Mesenteric fat pad (tissue), 1 donor: ENCODE data around the gene NUP153. TPM values are rescaled to one million over a fixed set of nuclear protein-coding genes. Genes with fewer than 3 reads are reported as not detected.

Experiments
- DNase-seq: peaks from one replicate; pipeline ENCODE4 v3.0.0-alpha.2; 2020; ENCODE audit warnings: low spot score
- total RNA-seq: library from RNA; stranded (reverse); fragmentation: NEBNext Ultra II Directional; extraction: Animal tissue kit (Norgen Biotek cat#: 25700); gene quantifications from one replicate; pipeline ENCODE4 v1.2.1, GENCODE V29; 2021
- donor health status: DM: yes; HTN: yes; CAD: no.

The NUP153 gene
- total RNA-seq, 1 donor from 2014 or later: 43.0 TPM

DNA sequence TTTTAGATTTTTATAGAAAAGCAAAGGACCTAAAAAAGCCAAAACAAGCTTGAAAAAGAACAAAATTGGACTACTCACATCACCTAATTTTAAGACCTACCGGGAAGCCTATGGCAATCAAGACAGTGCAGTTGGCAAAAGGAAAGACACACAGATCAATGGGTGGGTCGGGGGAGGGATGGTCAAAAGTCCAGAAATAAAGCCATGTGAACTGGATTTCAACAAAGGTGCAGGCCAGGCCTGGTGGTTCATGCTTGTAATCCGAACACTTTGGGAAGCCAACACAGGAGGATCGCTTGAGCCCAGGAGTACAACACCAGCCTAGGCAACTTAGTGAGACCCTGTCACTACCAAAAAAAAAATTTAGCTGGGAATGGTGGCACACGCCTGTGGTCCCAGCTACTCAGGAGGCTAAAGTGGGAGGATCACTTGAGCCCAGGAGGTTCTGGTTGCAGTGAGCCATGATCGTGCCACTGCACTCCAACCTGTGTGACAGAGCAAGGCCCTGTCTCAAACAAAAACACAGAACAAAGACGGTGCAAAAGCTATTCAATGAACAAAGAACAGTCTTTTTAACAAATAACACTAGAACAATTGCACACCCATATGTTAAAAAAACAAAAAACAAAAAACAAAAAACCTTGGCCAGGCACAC, 34.5 kb downstream of the NUP153 start:
- no peak for DNase-seq

DNA sequence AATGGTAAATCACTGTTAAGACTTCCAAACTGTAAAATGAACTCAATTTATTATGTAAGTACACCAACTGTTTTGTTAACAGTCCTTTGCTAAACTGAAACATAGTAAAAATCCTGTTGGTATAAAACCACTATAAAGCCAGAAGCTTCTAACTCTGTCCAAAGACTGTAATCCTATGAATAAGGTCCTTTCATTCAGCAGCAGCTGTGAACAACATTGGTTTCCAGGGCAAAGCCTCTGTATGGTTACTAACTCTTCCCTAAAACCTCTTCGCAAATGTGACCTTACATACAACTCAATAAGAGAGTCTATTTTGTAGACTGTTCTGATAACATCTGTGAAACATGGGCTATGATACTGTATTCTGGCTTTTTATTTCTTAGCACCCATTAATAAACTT, 40.1 kb downstream of the NUP153 start:
- no peak for DNase-seq

- DNase-seq: no peak
These were observed 41.6 kb downstream of the NUP153 start for GRCh38 chr6:17665132-17665531.

DNA sequence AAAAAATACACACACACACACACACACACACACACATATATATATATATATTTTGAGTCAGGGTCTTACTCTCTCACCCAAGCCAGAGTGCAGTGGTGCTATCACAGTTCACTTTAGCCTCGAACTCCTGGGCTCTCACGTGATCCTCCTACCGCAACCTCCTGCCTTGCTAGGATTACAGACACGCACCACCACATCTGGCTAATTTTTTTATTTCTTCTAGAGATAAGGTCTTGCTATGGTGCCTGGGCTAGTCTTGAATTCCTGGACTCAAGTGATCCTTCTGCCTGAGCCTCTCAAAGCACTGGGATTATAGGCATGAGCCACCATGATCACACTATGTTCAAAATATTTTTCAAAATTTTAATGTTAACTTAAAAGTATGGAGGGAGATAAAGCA, 43.5 kb downstream of the NUP153 start:
- no peak for DNase-seq

GRCh38 chr6:17662585-17662984, 44.1 kb downstream of the NUP153 start:
- DNase-seq: no peak

GRCh38 chr6:17656644-17657043, 50.1 kb downstream of the NUP153 start:
- DNase-seq: no peak

GRCh38 chr6:17656092-17656491, 50.6 kb downstream of the NUP153 start:
- no peak for DNase-seq

DNA sequence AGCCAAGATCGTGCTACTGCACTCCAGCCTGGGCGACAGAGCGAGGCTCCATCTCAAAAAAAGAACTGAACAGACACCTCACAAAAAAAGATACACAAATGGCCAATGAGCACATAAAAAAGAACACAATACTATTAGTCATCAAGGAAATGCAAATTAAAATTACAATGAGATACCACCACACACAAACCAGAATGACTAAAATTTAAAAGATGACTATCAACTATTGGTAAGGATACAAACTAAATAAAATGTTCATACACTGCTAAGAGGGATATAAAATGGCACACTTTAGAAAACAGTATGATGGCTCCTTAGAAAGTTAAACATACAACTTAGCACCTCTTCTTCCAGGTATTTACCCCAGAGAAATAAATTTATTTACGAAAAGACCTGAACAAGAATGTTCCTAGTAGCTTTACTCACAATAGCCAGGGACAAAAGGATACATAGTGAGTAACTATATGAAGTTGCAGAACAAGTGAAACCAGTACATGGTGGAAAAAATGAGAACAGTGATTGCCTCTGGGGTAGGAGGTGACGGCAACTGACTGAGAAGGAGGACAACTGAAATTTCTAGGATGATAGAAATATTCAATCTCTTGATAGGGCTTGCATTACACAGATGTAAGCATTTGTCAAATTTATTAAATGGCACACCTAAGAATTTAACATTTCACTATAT, 53.4 kb downstream of the NUP153 start:
- no peak for DNase-seq

- DNase-seq: no peak
These were observed 55.9 kb downstream of the NUP153 start for GRCh38 chr6:17650656-17651309.

DNA sequence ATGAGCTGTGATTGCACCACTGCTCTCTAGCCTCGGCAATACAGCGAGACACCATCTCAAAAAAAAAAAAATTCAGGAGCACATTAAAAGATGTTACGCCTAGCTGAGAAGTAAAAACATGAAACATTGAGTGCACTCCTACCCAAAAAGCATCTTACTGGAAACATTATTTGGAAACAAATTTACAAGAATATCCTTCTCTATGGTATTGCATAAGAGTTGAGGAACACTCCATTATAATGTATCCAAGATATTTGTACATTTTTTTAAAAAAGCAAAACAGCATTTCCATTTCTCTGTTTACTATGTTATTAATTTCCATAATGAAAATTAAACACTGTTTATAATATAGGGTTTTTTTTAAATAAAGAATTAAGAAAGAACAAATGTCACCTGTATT, 58.0 kb downstream of the NUP153 start:
- DNase-seq: no peak

- DNase-seq: no peak
These were observed 66.2 kb downstream of the NUP153 start for GRCh38 chr6:17640477-17640917.

DNA sequence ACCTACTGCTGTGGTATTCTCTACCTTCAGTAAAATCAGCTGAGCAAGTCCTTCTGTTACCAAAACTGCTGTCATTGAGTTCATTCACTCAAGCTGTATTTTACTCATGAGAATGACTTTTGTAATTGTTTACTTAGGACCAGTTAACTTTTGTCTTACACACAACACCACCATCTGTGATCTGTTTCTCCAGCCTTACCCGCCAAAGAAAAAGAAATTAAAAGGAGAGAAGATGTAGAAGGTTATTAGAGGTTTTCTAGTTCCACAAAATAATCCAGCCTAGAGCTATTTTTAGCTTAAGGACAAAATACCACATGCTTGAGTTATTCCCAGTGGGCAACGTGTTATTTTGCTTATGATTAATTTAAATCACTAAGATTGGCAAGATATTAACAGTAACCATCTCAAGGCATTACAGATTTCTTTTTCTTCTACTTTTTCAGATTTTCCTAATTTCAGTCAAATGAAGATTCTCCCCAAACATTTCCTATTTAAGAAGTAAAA, 68.5 kb downstream of the NUP153 start:
- no peak for DNase-seq

GRCh38 chr6:17635568-17635967, 71.2 kb downstream of the NUP153 start:
- DNase-seq: no peak

DNA sequence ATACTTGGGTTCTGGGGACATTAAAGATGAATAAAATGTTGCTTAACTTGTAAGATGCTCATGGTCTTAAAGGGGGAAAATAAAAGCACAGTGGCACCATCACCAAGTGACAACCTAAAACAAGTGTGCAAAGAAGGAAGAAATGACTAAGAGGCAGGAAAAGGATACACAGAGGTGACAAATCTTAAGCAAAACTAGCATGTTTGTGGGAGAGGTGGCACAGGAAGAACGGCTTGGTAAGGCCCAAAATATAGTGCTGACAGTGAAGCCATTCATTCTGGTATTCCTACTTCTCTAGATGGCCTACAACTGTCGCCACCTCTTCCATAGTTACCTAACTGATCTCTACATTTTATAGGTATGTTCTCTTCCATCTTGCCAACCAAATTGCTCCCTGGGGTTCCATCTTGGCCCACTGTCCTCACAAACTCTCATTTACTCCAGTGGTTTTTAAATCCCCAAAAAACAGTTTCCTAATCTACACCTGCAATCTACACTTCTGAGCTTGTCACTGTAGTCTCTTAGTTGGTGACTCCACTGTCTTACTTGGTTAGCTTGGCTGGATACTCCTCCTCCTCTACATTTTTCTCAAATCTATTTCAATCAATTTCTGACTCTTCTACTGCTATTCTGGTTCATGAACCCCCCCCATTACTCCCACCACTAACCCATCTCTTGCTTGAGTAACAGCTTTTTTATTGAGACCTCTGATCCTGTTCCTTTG, 73.1 kb downstream of the NUP153 start:
- no peak for DNase-seq

- no peak for DNase-seq
These were observed 73.8 kb downstream of the NUP153 start for GRCh38 chr6:17632934-17633333.

- no peak for DNase-seq
These were observed 76.1 kb downstream of the NUP153 start for GRCh38 chr6:17630511-17631073.

GRCh38 chr6:17629824-17630510, 76.8 kb downstream of the NUP153 start:
- no peak for DNase-seq

GRCh38 chr6:17628873-17629272, 77.9 kb downstream of the NUP153 start:
- no peak for DNase-seq

- DNase-seq: no peak
These were observed 82.3 kb downstream of the NUP153 start for GRCh38 chr6:17624396-17624795.

- no peak for DNase-seq
These were observed 84.6 kb downstream of the NUP153 start for GRCh38 chr6:17622144-17622543.

DNA sequence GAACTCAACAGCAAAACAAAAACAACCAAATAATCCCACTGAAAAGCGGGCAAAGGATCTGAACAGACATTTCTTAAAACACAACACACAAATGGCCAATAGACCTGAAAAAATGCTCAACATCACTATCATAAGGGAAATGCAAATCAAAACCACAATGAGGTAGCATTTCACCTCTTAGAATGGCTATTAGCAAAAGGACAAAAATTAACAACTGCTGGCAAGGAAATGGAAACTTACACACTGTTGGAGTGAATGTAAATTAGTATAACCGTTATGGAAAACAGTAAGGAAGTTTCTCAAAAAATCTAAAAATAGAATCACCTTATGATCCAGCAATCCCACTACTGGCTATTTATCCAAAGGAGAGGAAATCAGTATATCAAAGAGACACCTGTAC, 85.7 kb downstream of the NUP153 start:
- DNase-seq: no peak
